Hepatocyte (in vitro differentiated cells): ENCODE data around the gene RAET1E. TPM values are rescaled to one million over a fixed set of nuclear protein-coding genes. Genes with fewer than 3 reads are reported as not detected.
"Not testable (repeated sequence)": the region's sequence is repeated elsewhere in the genome, so short reads cannot be mapped to it uniquely, and the experiment has no call there.

ENCODE experiments used
- DNase-seq: peaks from one replicate; pipeline ENCODE4 v3.0.0-alpha.2; 2016; ENCODE audit warnings: low spot score
- H2AFZ ChIP-seq: fragments of 200-600 bp; sonication (generic); 2 replicates; pipeline ENCODE4 v1.6.0; 2016; ENCODE audit warnings: antibody characterized with exemption, mild to moderate bottlenecking
- H3K27ac ChIP-seq: fragments of 200-600 bp; sonication (generic); 2 replicates; pipeline ENCODE4 v1.5.1; 2016; ENCODE audit warnings: mild to moderate bottlenecking
- H3K27me3 ChIP-seq: fragments of 200-600 bp; sonication (generic); 2 replicates; pipeline ENCODE4 v1.6.1; 2016
- H3K36me3 ChIP-seq: fragments of 200-600 bp; sonication (generic); replicated peaks from 2 replicates; pipeline ENCODE4 v1.5.1; 2016; ENCODE audit warnings: low read depth; ENCODE audit not compliant: insufficient read depth
- H3K4me1 ChIP-seq: fragments of 200-600 bp; sonication (generic); 2 replicates; pipeline ENCODE4 v1.5.1; 2016; ENCODE audit warnings: mild to moderate bottlenecking, moderate library complexity; ENCODE audit not compliant: insufficient read depth
- H3K4me2 ChIP-seq: fragments of 200-600 bp; sonication (generic); 2 replicates; pipeline ENCODE4 v1.6.0; 2016
- H3K4me3 ChIP-seq: fragments of 200-600 bp; sonication (generic); 2 replicates; pipeline ENCODE4 v1.5.1; 2016; ENCODE audit warnings: mild to moderate bottlenecking
- H3K79me2 ChIP-seq: fragments of 200-600 bp; sonication (generic); 2 replicates; pipeline ENCODE4 v1.6.0; 2017; ENCODE audit warnings: mild to moderate bottlenecking
- H3K9me2 ChIP-seq: fragments of 200-600 bp; sonication (generic); replicated peaks from 2 replicates; pipeline ENCODE4 v1.6.0; 2017; ENCODE audit warnings: mild to moderate bottlenecking; ENCODE audit not compliant: insufficient read depth
- H3K9me3 ChIP-seq: fragments of 200-600 bp; sonication (generic); 2 replicates; pipeline ENCODE4 v1.5.1; 2016; ENCODE audit warnings: low read depth, mild to moderate bottlenecking
- H4K20me1 ChIP-seq: fragments of 200-600 bp; sonication (generic); 2 replicates; pipeline ENCODE4 v1.6.0; 2016; ENCODE audit warnings: mild to moderate bottlenecking; ENCODE audit not compliant: insufficient read depth, poor library complexity, severe bottlenecking
- CTCF ChIP-seq: fragments of 200-600 bp; sonication (generic); IDR thresholded peaks from 2 replicates; pipeline ENCODE4 v1.5.1; 2016; ENCODE audit warnings: antibody characterized with exemption, mild to moderate bottlenecking; ENCODE audit not compliant: poor library complexity
- EZH2 ChIP-seq: fragments of 200-600 bp; sonication (generic); IDR thresholded peaks from 2 replicates; pipeline ENCODE4 v1.6.1; 2016; ENCODE audit warnings: antibody characterized with exemption, mild to moderate bottlenecking, borderline replicate concordance
- EZH2phosphoT487 ChIP-seq: fragments of 200-600 bp; sonication (generic); IDR thresholded peaks from one replicate; pipeline ENCODE4 v1.6.1; 2018; ENCODE audit warnings: antibody characterized with exemption, mild to moderate bottlenecking, low read depth, moderate library complexity; ENCODE audit not compliant: unreplicated experiment, severe bottlenecking
- WGBS: methylation state at CpG from one replicate; pipeline ENCODE4 v1.1.6; 2016; ENCODE audit warnings: low lambda C conversion rate; ENCODE audit errors: missing lambda C conversion rate; 5-methylcytosine and 5-hydroxymethylcytosine counted together
- polyA plus RNA-seq: library from polyadenylated mRNA; unstranded; fragments of >200 nt; fragmentation: Nextera tagmentation; extraction: Ambion mirVana; gene quantifications from 2 replicates; pipeline ENCODE4 v1.2.1, GENCODE V29; 2016
- total RNA-seq: library from RNA; depleted of rRNA; stranded (reverse); fragments of >200 nt; gene quantifications from 2 replicates; pipeline ENCODE4 v1.2.3, GENCODE V29; 2014

Gene RAET1E
- total and polyA plus RNA-seq, 2 experiments from 2014 or later, result not detected

GRCh38 chr6:149862922-149863697 lies 34.8 kb downstream of the RAET1E start:
- Histone ChIP-seq H4K20me1 (no peaks in the 10 kb centered on the region), H3K9me3 (no peaks in the 10 kb centered on the region), H3K79me2 (peaks cover 40% of the 10 kb centered on the region), H3K4me3 (peak overlapping the region; percentile 49), H3K9me2 (no peaks in the 10 kb centered on the region), H3K4me1 (peaks cover 25% of the 10 kb centered on the region), H3K4me2 (peak overlapping the region; percentile 96), H3K36me3 (no peaks in the 10 kb centered on the region), H2AFZ (peak overlapping the region; percentile 85), H3K27me3 (no peaks in the 10 kb centered on the region), H3K27ac (peak overlapping the region; percentile 94)
- TF ChIP-seq EZH2phosphoT487 (no peak), EZH2 (no peak), CTCF (no peak)
- WGBS, result 2% methylated on average over 54 of the region's 69 CpGs
- peak; percentile 86 for DNase-seq

DNA sequence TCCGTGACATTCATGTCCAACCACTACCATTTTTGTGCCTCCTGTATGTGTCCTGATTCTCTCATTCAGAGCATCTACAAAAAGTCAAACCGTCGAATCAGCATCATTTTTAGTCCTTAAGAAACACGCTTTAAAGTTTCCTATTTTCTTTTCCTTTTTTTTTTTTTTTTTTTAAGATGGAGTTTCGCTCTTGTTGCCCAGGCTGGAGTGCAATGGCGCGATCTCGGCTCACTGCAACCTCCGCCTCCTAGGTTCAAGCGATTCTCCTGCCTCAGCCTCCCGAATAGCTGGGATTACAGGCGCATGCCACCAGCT lies 35.5 kb downstream of the RAET1E start:
- Histone ChIP-seq H3K27ac (peak overlapping the region; percentile 94), H3K4me1 (peaks cover 25% of the 10 kb centered on the region), H3K79me2 (peaks cover 45% of the 10 kb centered on the region), H3K4me2 (peak overlapping the region; percentile 96)
- not testable (repeated sequence) for H3K9me3 ChIP-seq, H4K20me1 ChIP-seq, H2AFZ ChIP-seq, H3K9me2 ChIP-seq, H3K4me3 ChIP-seq, H3K36me3 ChIP-seq, DNase-seq, H3K27me3 ChIP-seq
- 92% methylated on average over 7 of the region's 12 CpGs for WGBS

DNA sequence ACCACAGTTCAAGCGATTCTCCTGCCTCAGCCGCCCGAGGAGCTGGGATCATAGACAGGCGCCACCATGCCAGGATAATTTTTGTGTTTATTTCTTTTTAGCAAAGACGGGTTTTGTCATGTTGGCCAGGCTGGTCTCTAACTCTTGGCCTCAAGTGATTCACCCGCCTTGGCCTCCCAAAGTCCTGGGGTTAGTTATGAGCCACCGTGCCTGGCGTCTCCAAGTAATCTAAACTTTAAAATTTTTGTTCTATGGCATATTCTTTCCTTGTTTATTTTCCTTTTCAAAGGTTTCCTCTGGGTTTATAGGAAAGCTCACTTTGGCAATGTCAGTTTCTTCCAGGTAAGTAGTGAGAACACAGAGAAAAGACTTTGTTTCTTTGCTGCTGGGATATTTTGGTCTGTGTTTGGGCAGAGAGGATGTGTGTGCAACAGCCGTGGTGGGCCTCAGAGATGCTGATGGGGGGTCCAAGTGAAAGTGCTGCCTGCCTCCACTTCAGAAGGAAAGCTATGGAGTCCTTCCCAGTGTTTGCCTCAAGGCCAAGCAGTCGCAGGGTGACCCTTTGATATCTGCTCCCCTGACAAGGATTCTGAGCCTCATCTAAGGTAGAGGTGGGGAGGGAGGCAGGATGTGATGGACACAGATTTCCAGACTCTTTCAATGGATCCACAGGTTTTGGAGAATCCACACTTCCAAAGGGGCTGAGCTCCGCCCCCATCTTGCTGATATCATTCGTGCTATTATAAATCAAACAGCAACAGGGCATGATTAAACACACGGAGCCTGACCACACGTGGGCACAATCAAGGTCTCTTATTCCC lies 36.1 kb downstream of the RAET1E start:
- Histone ChIP-seq H2AFZ (no peak overlapping the region), H3K36me3 (no peaks in the 10 kb centered on the region), H4K20me1 (no peaks in the 10 kb centered on the region), H3K27me3 (no peaks in the 10 kb centered on the region), H3K9me3 (no peaks in the 10 kb centered on the region), H3K79me2 (peaks cover 51% of the 10 kb centered on the region), H3K9me2 (no peaks in the 10 kb centered on the region), H3K4me1 (peaks cover 25% of the 10 kb centered on the region), H3K27ac (no peak overlapping the region), H3K4me2 (peak overlapping the region; percentile 96), H3K4me3 (no peak overlapping the region)
- TF ChIP-seq EZH2 (no peak), CTCF (no peak), EZH2phosphoT487 (no peak)
- no peak for DNase-seq
- WGBS, result 80% methylated on average over 14 of the region's 14 CpGs
